Measurements from ENCODE around the gene HABP2. TPM values are rescaled to one million over a fixed set of nuclear protein-coding genes. Genes with fewer than 3 reads are reported as not detected.

The HABP2 gene
- total and polyA plus RNA-seq, 2 experiments from 2014 or later, result not detected

- Histone ChIP-seq H4K20me1 (replicated peaks; ENCODE audit: insufficient read depth) (no peaks in the 10 kb centered on the region), H2AFZ (peak overlapping the region; percentile 95; the same call in 1 of the 2 replicates), H3K27me3 (ENCODE audit: insufficient read depth) (peaks cover 5% of the 10 kb centered on the region), H3K4me3 (no peak overlapping the region), H3K4me2 (no peak overlapping the region), H3K27ac (ENCODE audit: low read depth) (no peak overlapping the region), H3K79me2 (replicated peaks; ENCODE audit: insufficient read depth) (no peaks in the 10 kb centered on the region), H3K9me2 (ENCODE audit: insufficient read depth) (no peaks in the 10 kb centered on the region), H3F3A (replicated peaks; ENCODE audit: low read depth) (no peaks in the 10 kb centered on the region), H3K36me3 (ENCODE audit: insufficient read depth) (no peaks in the 10 kb centered on the region), H3K4me1 (ENCODE audit: insufficient read depth) (peaks cover 23% of the 10 kb centered on the region)
- Mint-ChIP-seq H3K4me3 (no peak overlapping the region), H3K9me3 (no peaks in the 10 kb centered on the region), H3K4me1 (peaks cover 39% of the 10 kb centered on the region), H3K27ac (no peak overlapping the region), H3K36me3 (ENCODE audit: low read depth) (no peaks in the 10 kb centered on the region), H3K27me3 (ENCODE audit: insufficient read depth, low read depth, poor library complexity) (peaks cover 7% of the 10 kb centered on the region)
- ATAC-seq (peak; percentile 88), DNase-seq (ENCODE audit: low spot score) (peak; percentile 56)
- TF ChIP-seq POLR2AphosphoS5 (IDR thresholded peaks at IDR 0.05; ENCODE audit: low read depth), result no peak
- TF ChIP-seq CTCF (conservative IDR thresholded peaks at IDR 0.05; ENCODE audit: low read depth in 2 of 2), result peak; percentile 38 to 63
These were observed 58.1 kb downstream of the HABP2 start for GRCh38 chr10:113610631-113611601.

- no peak overlapping the region for H3K27ac Mint-ChIP-seq
- Histone ChIP-seq H3K4me2 (no peak overlapping the region), H3K36me3 (ENCODE audit: insufficient read depth) (no peaks in the 10 kb centered on the region), H3K27ac (ENCODE audit: low read depth) (no peak overlapping the region), H3K4me1 (ENCODE audit: insufficient read depth) (peaks cover 29% of the 10 kb centered on the region), H4K20me1 (replicated peaks; ENCODE audit: insufficient read depth) (no peaks in the 10 kb centered on the region), H3K27me3 (ENCODE audit: insufficient read depth) (peaks cover 5% of the 10 kb centered on the region), H2AFZ (no peak overlapping the region), H3F3A (replicated peaks; ENCODE audit: low read depth) (no peaks in the 10 kb centered on the region), H3K79me2 (replicated peaks; ENCODE audit: insufficient read depth) (no peaks in the 10 kb centered on the region), H3K4me3 (no peak overlapping the region), H3K9me2 (ENCODE audit: insufficient read depth) (no peaks in the 10 kb centered on the region)
- DNase-seq (ENCODE audit: low spot score) (no peak), ATAC-seq (no peak)
- H3K27me3 Mint-ChIP-seq (ENCODE audit: insufficient read depth, low read depth, poor library complexity), result peaks cover 7% of the 10 kb centered on the region
- H3K36me3 Mint-ChIP-seq (ENCODE audit: low read depth), result no peaks in the 10 kb centered on the region
- no peak overlapping the region for H3K4me3 Mint-ChIP-seq
- H3K4me1 Mint-ChIP-seq, result peaks cover 51% of the 10 kb centered on the region
- H3K9me3 Mint-ChIP-seq, result no peaks in the 10 kb centered on the region
- TF ChIP-seq ZNF462 (CRISPR knock-in tag; IDR thresholded peaks at IDR 0.05) (no peak), CTCF (conservative IDR thresholded peaks at IDR 0.05; ENCODE audit: low read depth in 2 of 2) (no peak), EZH2phosphoT487 (IDR thresholded peaks at IDR 0.05; ENCODE audit: unreplicated experiment) (no peak), REST (IDR thresholded peaks at IDR 0.05; ENCODE audit: unreplicated experiment) (no peak)
These were observed 59.3 kb downstream of the HABP2 start for GRCh38 chr10:113612154-113612553.

Data from GM23338 (cell line).